Stimulated activated CD8-positive, alpha-beta memory T cell treated with anti-CD3 and anti-CD28 coated beads, Interleukin-2, amount 100 ng/mL, for 1 hour (primary cell): Measurements from ENCODE around the gene STIM2.
"Not testable (repeated sequence)": the region's sequence is repeated elsewhere in the genome, so short reads cannot be mapped to it uniquely, and the experiment has no call there.

ENCODE experiments used
- DNase-seq, 2 donors: peaks; one replicate each; pipeline ENCODE4 v3.0.0-alpha.2; 2020; ENCODE audit warnings: low read depth in 2 of 2

Gene STIM2

DNA sequence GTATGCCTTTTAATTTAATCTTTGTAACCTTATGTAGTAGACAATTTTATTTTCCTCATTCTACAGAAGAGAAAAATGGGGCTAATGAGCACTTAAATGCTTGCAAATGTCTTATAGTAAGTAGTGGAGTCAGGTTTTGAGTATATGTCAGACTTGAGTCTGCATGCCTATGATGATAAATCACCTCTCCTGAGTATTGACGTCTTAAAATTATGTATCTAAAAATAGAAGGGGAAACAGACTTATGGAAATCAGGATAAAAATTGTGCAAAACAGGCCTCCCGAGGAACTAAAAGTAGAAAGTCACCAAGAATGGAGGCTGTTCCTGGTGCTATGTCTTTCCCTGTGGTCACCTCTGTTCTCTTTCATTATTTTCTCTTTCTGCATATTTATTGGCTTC is 92.7 kb downstream of the STIM2 start:
- DNase-seq, result no peak

DNA sequence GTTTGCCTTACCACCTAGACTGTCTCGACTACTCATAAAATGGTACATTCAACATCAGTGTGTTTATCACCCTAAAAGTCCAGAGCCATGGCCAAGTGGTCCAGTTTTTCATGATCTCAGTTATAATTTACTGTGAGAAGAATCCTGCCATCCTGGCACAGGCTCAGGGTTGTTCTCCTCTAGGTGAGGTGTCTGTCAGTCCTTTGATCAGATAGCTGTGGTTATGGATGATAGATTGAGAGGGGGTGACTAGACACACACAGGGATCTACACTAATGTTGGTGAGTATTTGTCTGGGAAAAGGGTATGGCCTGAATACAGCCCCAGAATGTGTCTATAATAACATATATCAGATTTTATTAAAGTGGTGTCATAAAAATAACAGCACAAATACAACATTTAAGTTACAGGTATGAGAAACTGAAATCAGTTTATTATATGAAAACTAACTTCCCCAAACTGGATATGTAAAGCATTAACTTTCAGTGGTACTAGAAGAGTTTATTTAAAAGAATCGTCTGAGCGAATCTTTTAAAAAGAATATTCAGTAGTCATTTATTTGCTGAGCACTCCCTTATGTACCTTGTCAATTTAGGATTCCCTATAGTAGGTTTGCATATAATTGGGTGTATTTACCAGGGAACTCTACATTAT is 93.3 kb downstream of the STIM2 start:
- DNase-seq, result no peak

DNA sequence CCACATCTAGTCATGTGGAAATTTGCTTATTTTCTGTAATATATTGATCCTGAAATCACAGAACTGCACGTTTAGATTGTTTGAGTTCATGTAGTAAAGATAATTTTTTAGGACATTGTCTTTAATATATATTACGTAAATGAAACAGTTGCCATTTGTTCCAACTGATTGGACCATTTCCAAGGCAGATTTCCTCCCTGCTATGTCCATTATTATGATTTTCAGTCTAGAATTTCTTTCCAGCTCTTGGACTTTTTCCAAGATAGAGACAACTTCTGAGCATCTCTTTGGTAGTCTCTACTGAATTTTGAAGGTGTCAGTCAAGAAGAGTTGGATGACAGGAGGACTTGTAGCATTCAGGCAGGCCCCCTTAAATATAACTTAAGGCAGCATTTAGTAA is 94.6 kb downstream of the STIM2 start:
- DNase-seq, result no peak

DNA sequence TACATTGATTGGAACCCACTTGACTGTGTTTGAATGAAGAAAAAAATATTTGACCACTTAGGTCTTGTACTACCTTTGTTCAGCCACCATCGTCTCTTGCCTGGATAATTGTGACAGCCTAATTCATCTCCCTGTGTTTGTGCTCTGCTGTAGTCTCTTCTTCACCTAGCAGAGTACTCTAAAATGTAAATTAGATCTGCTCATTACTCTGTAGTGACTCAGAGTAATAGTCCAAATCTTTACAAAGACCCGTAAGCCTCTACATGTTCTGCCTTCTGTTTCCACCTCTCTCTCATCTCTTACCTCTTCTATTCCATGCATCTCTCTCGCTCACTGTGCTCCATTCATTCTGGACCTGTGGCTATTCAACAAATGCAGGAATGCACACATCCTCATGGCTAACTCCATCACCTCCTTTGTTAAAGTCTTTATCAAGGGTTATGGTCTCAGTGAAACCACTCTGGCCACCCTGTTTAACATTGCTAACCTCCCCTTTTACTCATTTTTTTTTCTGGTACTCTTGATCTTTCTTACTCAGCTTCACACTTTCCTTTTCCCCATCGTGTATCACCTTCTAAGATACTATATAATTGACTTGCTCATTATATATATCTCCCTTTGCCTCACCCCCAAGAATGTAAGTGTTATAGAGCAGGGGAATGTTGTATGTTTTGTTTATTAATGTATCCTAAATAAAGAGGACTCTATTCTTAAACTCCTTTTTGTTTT is 98.4 kb downstream of the STIM2 start:
- no peak for DNase-seq

DNA sequence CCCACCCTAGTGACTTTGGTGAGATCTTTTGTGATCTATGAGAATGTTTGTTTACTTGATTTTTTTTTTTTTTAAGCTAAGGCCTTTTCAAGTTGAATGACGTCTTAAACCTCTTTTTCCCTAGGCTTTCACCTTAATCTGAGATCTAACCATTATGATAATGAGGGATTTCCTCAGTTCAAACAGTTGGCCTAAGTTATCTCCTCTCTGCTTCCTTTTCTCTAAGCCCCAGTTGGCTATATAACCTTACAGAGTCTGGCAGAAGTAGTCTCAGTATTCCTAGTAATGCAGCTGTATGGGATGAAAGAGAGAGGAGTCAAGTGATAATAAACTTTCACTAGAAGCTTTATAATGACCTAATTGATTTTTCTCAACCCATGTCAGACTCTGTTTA is 99.0 kb downstream of the STIM2 start:
- DNase-seq, result no peak

DNA sequence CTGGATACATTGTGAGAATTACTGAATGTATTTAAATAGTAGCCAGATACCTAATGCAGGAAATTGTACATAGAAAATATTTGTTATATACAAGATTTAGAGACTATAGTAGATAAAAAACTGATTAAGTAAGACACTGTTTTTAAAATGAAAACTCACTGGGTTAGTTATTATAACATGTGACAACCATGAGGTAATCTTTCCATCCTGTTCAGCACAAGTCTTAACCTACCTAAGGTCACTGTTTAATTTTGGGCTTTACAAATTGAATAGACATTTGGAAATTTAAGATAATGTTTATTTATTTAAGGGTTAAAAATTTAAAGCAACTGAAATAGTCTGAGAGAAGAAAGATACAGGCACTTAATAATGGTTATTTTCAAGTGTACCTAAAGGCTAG is 102.1 kb downstream of the STIM2 start:
- no peak for DNase-seq

DNA sequence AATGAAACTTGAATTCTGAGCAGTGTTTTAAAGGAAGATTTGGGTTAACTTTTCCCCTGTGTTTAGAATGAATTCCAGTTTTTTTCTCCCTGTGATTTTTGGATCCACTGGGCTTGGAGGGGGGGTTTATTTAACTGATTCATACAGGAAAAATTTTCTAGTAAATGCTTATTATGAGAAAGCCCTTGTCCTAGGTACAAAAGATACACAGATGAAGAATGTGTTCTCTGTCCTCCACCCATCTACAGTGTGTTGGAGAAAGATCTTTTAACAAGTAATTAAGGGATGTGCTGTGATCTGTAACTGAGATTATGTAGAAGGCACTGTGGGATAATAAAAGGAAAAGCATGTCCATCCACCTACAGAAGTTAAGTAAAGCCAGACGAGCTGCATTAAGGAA is 103.9 kb downstream of the STIM2 start:
- DNase-seq, result no peak

DNA sequence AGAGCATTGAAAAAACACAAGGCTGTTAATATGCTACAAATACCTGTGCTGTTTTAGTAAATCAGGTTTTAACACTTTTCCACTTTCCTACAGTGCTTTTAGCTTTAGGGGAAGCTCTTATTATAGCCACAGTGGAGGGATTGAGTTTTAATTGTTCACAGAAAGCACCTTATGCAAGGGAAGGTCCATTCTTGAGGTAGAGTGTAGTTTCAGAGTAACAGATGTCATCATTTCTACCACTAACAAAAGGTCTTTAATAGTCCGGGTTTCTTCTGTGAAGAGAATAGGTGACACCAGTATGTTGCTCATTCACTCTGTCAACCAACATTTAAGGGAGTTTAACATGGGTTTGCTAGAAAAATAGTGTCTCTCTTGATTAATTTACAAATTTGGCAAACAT is 104.4 kb downstream of the STIM2 start:
- DNase-seq, result no peak

DNA sequence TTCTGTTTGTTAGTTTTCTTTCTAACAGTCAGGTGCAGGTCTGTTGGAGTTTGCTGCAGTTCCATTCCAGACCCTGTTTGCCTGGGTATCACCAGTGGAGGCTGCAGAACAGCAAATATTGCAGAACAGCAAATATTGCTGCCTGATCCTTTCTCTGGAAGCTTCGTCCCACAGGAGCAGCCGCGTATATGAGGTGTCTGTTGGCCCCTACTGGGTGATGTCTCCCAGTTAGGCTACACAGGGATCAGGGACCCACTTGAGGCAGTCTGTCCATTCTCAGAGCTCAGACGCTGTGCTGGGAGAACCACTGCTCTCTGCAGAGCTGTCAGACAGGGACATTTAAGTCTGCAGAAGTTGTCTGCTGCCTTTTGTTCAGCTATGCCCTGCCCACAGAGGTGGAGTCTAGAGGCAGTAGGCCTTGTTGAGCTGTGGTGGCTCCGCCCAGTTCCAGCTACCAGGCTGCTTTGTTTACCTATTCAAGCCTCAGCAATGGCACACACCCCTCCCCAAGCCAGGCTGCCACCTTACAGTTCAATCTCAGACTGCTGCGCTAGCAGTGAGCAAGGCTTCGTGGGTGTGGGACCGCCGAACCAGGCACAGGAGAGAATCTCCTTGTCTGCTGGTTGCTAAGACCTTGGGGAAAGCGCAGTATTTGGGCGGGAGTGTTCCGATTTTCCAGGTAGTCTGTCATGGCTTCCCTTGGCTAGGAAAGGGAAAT is 115.0 kb downstream of the STIM2 start:
- not testable (repeated sequence) for DNase-seq

DNA sequence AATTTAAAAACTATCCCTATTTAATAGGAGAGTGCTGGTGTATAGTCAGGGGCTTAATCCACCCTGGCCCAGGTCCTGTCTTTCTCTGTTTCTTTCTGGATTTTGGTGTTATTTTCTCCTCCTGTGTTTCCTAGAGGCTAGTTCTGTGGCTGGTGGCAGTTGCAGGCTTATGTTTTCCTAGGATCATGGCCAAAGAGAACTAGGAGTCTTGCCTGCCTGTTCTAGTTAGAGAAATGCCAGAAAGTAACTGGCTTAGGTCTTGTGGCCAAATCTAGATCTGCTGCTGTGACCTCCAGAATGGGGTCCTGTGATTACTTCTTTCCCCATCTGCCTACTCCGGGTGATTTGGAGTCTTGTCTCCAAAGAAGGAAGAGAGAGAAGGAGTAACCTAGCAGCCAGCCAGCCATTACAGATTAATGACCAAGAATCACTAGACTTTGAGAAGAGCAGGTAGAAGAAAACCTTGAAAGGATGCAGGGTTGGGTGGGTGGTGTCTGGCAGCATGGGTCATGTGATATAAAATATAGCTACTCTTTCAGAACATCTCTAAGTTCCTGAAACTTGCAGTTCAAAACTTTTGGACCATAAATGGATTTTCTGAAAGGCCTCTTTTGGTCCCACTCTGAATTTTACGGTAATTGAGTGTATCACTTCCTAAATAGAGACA is 117.9 kb downstream of the STIM2 start:
- no peak for DNase-seq

DNA sequence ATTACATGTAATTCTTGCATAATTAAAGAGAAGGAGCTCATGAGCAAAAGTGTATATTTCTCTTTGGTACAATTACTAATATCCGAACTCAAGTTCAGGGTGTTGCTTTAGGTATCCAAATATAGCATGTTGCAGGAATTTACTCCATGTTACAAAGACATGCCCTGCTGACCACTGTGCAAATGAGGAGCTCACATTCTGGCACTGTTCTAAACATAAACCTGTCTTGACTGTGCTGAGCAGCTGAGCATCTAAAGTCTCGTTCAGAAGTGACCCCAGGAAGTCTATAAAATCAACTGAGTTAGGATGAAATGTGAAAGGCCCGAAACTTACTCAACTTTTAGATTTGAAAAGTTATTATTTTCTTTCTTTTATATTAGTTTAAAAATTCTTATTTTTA is 124.3 kb downstream of the STIM2 start:
- DNase-seq, result no peak

DNA sequence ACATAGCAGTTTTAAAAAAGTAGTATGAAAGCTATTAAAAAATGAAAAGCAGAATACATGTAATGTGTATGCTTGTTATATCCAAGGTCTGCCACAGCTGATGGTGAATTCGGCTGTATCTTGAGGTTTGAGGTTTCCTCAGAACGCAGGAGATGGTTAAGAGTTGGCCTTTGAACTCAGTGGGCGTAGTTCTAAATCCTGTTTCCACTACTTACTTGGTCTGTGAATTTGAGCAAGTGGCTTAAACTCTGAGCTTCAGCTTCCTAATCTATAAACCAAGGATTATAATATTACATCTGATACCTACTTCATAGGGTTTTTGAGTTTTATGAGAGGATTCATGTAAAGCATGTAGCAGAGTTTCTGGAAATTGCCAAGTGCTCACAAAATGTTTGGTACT is 125.2 kb downstream of the STIM2 start:
- DNase-seq, result no peak

DNA sequence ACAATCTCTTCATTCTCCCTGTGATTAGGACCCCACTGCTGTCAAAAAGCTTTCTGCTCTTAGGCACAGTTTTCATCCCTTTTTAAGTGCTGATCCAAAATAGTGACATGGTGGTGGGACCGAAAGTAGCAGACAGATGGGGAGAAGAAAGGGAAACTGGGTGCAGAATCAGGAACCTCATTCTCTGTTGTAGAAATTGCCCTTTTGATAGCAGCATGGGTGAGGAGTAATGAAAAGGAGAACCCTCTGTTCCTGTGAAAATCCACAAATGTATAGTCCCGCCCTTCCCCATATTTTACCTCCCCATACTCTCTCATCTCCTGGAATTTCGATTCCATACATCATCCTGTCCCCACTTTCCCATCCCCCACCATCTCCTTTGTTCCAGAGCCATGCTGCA is 126.5 kb downstream of the STIM2 start:
- DNase-seq, result no peak

DNA sequence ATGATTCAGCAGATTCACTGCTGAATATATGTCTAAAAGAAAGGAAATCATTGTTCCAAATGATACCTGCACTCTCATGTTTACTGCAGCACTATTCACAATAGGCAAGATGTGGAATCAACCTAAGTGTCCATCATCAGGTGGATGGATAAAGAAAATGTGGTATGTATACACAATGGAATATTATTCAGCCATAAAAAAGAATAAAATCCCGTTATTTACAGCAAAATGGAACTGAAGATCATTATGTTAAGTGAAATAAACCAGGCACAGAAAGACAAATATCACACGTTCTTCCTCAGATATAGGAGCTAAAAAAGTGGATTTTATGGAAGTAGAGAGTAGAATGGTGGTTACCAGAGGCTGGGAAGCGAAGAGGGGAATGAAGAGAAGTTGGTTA is 130.4 kb downstream of the STIM2 start:
- DNase-seq, result no peak

DNA sequence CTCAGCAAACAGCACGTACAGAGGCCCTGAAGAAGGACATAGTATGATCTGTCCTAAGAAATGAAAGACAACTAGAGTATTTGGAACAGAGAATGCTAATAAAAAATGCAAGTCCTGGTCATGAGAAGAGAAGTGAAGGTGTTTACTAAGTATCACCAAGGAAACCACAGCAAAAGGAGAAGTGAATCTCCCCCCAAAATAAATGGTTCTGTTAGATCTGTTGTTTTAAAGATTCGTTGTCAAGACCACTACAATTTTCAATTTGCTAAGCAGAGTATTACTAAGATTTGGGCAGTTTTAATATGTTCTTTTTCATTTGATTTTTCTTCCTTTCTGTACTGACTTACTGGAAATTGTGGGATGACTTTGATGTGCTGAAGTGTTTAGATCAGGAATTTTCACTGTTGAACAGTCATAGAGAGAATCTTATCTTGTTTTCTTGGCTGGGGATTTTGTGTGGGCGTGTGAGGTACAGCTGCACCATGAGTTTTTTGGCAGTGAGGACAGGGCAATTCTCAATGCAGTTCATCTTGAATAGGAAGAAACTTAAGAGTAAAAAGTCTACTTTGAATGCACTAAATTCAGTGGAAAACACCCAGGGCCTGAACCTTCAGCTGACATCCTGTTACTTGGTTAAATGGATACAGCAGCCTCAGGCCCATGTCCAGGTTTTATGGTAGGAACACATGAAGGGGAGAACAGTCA is 132.2 kb downstream of the STIM2 start:
- no peak for DNase-seq

DNA sequence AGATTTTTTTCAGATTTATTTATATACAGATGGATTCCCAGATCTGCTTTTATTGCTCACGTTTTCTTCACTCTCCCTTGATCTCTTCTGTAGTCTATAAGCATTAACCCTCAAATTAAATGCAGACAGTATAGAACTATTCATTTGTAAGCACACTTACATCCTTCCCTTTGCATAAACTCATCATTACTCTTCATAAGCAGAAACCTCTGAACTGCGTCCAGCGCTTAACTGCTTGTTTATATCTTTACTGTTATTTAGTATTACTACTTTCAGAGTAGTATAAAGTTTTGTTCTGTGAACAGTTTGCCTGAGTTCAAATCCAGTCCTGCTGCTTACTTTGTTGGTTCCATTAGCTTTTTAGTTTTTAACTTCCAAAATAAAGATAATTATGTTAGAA is 132.9 kb downstream of the STIM2 start:
- DNase-seq, result no peak

DNA sequence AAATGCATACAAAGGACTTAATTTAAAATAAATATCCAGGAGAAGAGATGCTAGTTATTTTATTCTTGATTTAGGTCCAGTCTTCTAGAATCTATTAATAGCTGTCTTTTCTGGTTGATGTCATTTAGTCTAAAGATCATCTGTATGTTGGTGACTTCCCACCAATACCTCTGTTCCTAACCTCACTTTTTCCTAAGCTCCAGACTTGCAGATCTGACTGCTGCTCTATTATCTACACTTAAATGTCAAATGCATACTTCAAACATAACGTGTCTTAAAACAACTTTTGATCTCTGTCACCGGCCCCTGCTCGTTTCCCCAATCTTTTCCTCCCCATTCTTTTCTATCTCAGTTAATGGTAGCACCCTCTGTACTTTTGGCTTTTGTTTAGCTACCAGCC is 133.3 kb downstream of the STIM2 start:
- DNase-seq, result no peak

DNA sequence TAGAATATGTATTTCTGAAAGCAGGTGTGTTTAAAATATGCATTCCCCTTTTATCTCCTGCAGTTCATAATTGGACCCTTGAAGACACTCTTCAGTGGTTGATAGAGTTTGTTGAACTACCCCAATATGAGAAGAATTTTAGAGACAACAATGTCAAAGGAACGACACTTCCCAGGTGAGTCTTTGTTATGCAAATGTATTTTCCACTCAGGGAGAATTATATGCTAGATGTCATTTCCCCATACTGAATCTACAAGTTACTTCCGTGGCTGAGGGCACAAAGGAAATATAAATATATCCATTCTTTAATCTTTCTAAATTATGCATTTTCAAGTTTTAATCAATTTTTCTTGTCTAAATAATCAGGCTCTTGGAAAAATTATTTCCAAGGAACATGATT is 134.7 kb downstream of the STIM2 start:
- no peak for DNase-seq

DNA sequence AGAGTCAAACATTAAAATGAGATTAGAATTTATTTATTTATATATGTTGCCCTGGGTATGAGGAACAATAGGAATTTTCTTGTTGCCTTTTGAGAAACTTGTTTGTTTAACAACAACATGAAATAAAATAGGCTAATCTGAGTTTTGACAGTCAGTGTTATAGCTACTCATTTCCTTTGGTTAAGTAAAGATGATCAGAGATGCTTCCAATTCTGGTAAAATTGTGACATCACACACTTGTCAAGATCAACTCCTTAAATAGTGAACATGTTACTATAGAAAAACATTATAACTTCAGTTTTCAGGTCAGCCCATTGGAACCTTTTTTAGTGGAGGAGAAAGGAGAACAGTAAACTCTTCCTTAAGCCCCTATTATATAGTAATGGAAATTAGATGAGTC is 136.1 kb downstream of the STIM2 start:
- DNase-seq, result no peak

DNA sequence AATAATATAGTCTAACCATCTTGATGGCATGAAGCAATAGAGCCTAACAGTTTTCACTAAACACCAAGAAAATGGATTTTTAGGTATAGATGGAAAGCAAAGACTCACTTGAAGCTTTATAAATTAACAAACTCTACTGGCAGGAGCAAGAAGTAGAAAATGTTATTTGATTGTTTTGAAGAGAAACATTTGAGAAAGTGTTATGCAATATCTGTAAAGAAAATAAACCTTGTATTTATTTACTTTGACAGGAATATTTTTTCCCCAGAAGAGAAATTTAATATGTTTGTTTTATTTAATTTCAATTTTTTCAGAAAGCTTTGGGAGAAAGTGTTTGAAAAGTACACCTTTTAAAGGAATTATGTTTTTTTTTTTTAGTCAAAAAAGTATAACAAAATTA is 139.0 kb downstream of the STIM2 start:
- DNase-seq, result no peak

DNA sequence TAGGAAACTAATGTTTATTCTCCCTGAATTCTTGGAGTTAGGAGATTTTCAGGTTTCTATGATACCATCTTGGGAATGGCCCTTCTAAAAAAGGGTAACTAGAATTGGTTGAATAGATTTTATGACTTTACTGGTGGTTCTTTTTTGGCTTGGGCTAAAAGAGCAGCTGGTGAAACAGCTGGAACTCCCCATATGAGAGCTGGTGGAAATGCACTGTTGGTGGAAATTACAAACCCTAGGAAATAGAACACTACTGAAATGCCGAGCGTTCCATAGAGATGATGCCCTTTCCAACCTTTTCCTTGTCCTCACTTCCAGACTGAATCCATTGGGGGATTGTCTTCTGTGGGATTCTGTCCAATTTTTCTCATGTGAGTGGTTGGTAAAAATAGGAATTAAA is 139.5 kb downstream of the STIM2 start:
- no peak for DNase-seq

DNA sequence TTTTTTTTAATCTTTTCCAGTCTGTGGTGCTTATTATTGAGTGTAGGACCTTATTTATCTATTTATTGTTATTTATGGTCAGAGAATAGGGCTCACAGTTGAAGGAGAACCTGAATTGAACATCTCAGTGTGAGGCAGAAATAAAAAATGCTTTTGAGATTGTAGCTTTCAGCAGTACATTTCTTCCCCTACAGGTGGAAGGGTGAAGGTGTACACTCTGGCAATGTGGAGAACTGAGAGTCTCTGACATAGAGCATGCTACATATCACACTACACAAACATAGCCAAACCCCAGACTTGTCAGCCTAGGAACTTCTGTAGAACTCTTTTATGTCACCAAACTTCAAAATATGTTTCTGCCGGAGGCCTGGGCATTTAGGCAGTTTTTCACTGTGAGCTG is 140.2 kb downstream of the STIM2 start:
- no peak for DNase-seq
